Activated gamma-delta T cell (primary cell): Measurements from ENCODE around the gene MNAT1.
"Not testable (repeated sequence)": the region's sequence is repeated elsewhere in the genome, so short reads cannot be mapped to it uniquely, and the experiment has no call there.

Source experiments
- DNase-seq: peaks from one replicate; lab custom pipeline; 2025; lab: John Stamatoyannopoulos, UW
- total RNA-seq, 2 donors: gene quantifications; one replicate each; lab custom pipeline; 2026; lab: John Stamatoyannopoulos, UW

The MNAT1 gene
- total RNA-seq: 14.9 to 18.7 reads per million in 2 donors

DNA sequence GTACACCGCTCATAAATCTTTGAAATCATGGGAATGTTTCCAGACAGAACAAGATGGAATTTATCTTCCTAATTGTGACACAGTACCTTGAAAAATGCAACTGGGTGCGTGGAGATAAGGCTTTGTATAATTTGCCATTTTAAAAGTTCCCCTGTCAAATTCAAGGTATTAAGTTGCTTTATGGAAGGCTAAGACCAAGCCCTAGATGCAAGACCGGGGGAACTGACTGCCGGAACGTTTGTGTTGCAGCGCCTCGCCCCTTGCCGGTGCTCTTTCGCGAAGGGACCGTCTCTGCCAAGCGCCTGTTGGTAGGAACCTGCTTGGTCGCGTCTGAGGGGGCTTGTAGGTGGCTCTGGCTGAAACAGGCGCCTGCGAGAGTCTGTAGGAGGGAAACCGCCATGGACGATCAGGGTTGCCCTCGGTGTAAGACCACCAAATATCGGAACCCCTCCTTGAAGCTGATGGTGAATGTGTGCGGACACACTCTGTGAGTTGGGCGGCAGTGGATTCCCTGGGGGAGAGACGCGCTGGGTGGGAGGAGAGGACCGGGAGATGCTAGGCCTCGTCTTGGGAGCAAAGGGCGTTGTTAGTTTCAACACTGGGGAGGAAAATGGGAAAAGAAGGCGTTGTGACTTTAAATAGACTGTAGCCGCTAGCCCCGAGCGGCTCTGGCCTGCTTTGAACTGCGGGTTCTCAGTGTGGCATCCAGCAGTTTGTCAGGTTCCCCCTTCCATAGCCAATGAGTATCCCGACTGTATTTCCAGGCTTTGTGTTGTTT lies at the start of gene MNAT1:
Gene MNAT1 (plus strand): TSS at position 297 of the 778 bp plus-strand sequence. CDS start 102 bp downstream, at position 399.
- DNase-seq: peak; percentile 28

DNA sequence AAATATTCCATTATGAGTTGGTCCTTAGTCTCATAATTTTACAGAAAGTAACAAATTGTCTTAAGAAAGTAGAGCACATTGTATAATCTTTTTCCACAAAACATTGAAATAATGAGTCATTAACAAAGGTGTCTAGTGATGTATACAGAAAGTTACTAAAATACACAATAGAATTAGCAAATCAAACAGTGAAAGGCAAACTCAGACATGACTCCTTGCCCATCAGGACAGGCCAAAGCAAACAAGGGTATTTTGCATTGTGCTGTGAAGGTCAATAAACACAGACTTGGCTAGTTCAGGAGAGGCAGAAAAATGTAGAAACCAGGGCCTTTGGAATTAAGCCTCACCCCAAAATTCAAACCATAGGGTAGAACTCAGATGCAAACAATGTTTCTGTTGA lies 47.7 kb upstream of the MNAT1 start:
- DNase-seq: no peak

DNA sequence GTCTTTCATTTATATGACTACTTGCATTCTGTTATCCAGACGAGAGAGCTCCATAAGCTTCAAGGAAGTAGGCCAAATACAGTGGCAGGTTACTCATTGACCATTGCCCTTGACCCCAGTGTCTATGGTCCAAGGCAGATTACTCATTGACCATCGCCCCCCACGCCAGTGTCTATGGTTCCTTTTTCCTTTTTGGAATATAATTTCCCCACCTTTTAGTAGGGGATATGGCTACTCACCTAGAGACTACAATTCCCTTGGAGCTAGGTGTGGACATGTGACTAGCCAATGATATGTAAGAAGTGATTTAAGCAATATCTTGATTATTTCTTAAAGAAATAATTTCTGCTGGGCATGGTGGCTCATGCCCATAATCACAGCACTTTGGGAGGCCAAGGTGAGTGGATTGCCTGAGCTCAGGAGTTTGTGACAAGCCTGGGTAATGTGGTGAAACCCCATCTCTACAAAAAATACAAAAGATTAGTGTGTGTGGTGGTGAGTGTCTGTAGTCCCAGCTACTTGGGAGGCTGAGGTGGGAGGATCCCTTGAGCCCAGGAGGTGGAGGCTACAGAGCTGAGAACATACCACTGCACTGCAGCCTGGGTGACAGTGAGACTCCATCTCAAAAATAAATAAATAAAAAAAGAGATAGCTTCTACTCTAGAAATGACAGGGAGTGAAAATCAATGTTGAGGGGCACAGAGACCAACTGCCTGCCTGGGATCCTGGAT lies 43.0 kb upstream of the MNAT1 start:
- DNase-seq: no peak

DNA sequence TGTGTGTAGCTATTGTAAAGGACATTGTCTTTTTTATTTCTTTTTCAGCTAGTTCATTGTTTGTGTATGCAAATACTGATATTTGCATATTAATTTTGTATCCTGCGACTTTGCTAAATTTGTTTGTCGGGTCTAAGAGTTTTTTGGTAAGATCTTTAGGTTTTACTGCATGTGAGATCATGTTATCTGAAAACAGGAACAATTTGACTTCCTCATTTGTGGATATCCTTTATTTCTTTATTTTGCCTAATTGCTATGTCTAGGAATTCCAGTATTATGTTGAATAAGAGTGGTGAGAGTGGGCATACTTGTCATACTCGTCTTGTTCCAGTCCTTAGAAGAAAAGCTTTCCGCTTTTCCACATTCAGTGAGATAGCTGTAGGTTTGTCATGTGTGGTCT lies 39.2 kb upstream of the MNAT1 start:
- DNase-seq: no peak

DNA sequence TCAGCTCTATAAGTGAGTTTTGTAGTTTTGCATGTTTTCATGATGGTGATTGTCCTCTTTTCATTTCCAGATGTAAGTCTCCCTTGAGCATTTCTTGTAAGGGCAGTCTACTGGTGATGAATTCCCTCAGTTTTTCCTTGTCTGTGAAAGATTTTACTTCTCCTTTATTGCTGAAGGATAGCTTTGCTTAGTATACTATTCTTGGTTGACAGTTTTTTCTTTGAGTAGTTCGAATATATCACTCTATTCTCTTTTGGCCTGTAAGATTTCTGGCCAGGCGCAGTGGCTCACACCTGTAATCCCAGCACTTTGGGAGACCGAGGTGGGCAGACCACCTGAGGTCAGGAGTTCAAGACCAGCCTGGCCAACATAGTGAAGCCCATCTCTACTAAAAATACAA lies 34.0 kb upstream of the MNAT1 start:
- no peak for DNase-seq

DNA sequence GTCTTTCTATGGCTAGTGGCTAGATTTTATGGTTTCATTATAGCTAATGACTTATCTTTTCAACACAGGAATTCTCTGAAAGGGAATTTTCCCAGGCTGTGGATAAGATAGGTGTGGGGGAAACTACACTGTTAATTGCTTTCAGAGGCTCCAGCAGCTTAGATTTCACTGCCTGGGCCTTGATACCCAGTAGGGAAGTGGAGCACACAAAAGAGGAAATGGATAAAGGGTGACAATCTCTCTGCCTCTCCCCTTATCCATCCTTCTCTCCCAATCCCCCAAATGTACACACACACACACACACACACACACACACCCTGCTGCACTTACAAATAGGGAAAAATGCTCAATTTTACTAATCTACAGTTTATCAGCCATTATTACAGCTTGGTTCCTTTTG lies 29.5 kb upstream of the MNAT1 start:
- DNase-seq: no peak

DNA sequence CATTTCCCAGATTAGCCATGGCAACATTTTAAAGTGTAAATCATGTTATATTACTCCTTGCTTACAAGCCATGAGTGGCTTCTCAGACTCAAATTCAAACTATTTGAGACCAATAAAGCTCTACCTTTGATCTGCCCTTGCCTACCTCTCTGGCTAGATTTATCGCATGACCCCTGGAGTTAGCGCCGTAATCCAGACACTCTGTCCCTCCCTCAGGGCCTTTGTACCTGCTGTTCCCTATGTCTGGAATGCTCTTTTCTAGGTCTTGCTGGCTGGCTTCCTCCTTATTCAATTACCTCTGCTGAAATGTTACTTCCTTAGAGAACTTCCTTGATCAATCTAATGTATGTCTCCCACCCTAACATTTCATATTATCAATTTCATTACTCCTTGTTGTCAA lies 26.7 kb upstream of the MNAT1 start:
- DNase-seq: no peak

DNA sequence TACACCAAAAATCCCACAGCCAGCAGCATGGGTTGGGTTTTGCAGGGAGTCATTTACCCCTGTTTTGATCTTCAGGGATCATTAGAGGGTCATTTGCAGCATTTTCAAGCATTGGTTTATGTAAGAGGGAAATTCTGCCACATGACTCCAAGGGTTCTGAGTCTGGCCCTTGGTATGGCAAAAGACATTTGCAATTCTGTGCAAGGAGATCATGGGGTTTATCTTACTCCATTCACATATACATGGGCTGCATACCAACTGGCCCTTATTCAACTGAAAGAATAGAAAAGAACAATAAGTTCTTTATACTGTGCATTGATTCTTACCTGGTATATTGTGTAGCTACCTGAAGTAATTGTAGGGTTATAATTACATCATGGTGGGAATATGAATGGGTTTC lies 24.1 kb upstream of the MNAT1 start:
- DNase-seq: no peak

DNA sequence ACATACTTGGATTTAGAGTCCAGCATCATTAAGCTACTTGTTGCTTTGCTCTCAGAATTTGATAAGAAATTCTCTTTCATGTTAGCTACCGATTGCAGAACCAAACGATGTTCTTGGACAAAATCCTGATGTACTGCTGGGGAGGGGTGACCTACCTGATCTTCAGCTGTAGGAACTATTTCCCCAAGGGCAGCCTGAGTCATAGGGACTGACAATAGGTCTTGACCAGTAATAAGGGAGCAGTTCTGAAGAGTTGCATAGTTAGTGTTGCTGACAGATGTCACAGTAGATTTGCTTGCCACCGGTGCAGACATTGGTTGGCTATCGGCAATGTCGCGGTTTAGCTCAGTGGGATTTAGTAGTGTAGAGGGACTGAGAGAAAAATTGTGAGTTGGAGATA lies 21.0 kb upstream of the MNAT1 start:
- DNase-seq: no peak

DNA sequence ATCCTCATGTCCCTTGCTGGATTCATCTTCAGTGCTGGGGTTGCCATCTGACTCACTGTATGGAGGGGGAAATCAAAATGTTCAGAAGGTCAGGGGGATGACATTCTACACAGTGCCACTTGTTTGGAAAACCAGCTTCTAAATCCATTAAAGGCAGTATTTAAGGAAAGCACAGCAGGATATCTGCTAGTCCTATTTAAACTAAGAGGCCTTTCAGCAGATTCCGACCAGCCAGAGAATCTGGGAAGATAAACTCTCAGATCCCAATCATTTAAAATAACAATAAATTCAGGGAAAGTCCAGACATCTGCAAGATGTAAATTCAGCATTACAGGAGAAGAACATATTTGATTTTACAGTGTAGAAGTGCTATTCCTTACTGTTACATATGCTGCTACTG lies 14.2 kb upstream of the MNAT1 start:
- no peak for DNase-seq

DNA sequence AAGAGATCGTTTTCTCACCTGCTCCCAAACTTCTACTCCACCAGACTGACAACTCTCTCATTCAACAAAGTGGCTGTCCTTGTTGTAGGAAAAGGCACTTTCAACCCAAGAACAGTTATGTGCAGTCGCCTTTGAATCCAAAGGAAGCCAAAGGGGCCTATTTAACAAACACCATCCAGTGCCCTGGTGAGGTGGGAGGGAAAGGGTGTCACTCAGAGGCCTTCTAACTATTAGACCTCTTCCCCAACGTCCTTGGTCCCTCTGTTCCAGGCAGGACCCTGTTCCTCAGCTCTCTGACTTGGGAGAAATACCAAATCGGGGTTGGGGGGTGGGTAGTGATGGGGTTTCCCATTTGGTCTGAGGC lies 13.6 kb upstream of the MNAT1 start:
- DNase-seq: no peak

DNA sequence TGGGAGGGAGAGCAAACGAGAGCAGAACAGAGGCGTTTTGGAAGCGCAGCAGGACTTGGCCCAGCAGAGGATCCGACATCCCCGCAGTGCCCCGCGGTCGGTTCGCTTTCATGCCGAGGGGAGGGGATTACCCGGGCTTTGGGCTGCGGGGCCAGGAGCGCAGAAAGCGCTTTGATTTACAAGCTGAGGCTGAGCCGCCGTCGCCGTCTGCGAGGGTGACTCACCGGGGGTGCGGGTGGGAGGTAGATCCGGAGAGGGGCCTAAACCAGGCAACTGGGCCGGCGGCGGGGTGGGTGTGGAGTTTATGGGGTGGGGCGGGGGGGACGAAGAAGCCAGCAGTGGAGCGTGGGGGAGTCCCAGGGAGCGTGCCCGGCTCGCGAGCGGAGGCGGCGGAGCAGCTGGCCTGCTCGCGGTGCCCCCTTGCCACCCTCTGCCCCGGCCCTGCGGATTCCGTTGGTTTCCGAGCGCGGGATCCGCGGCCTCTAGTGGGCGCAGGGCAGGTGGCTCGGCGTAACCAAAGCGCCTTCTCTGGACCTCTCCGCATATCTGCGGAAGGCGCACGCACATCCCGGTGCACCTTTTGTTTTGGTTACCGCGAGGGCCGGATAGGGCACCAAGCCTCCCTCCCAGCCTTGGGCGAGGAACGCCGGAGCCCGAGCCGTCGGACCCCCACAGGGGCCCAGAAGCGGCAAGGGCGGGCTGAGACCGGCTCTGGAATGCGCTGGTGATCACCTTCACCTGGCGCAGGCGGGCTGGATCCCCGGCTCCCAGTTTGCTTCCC lies 13.0 kb upstream of the MNAT1 start:
- peak; percentile 53 for DNase-seq

DNA sequence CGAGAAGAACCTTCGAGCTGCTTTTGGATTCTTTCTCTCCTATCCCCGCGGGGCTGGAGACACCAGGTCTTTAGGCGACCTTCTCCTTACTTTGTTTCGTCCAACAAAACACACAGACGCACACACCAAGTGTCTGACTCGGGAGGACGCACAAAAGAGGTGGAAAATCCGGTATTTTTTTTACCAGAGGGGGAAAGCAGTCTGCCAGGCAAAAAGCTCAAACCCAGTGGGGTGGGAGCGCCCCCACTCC lies 12.5 kb upstream of the MNAT1 start:
- DNase-seq: no peak

DNA sequence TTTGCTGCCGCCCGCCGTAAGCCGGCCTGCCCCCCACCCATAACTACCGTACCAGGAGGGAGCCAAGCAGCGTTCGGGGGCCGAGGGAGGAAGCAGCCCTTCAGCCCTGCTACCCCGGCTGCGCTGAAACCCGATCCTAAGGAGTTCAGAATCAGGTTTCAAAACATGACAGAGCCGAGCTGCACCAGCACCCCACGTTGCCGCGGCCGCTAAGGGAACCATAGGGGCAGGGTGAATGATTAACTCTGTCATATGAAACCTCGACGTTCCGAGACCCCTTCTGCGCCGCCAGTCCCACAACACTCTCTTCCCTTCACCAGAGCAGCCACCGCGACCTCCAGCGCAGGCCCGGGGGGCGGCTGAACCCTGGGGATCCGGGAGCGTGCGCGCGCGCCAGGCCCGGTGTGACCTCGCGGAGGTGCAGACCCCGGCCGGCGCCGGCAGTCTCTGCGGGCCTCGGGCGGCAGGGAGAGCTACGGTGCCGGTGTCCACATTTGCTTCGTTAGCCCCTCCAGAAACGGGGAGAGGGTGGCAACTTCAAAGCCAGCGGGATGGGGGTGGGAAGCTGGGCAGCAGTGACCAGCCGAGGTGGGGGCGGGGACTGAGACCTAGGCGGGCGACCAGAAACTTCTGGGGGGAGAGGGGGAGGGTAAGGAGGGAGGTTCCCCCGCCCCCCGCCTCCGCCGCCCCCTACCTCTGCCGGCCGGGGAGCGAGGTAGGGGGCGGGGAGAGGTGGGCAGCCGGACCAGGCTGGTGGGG lies 12.0 kb upstream of the MNAT1 start:
- no peak for DNase-seq

DNA sequence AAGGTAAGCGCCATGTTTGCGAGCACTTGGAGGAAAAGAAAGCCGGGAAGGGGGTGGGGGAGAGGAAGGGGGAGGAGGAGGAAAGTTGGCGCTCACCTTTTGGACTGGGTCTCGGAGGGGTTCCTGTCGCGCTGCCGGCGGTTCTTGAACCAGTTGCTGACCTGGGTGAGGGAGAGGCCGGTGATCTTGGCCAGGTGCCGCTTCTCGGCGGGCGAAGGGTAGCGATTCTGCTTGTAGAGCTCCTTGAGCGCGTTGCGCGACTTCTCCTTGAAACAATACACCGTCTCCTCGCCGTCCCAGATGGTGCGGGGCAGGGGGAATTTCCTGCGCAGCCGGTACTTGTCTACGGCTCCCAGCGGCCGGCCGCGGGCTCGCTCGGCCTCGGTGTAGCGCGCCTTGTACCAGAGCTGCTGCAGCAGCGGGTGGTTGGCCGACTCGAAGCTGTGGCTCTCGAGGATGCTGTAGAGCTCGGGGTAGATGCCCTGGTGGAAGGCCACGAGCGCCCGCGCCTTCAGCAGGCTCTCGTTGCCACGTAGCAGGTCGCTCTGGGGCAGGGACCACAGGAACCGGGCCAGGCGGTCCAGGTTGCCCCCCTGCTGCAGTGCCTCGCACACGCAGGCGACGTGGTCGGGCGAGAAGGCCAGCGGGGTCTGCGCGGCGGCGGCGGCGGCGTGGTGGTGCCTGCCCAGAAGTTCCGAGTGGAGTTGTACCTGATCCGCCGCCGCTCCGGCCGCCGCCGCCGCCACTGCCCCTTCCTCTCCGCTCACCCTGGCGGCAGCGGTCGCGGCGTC lies 11.2 kb upstream of the MNAT1 start:
- DNase-seq: no peak

DNA sequence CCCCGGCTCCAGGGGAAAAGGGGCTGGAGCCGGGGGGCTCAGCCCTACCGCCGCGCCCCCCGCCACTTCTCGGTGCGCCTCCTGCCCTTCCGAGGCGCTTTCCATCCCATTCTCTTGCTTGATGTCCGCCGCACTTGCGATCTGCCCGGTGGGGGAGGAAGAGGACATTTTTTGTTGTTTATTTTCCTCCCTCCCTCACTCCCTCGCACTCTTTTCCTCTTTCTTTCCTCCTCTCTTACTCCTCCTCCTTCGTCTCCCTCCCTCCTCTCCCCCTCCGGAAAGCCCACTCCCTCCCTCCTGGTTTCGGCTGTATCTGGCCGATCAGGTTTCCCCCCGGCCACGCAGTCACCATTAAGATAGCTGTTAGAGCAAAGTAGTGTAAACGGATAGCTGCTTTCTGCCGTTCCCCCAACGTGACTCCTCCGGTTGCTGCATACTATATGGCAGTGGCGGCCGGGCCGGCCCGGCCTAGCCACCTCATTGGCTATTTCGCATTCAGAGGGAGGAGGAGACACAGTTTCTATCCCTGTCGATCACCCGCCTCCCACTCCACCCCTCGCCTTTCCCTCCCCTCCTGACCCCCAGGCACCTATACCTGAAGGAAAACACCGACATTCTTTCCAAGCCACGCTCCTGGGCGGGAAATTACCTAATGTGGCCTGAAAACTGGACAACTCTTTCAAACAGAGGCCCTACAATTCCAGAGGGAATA lies 10.5 kb upstream of the MNAT1 start, which contains the start of gene SIX4:
Gene SIX4 (minus strand): TSS at position 445 of the 712 bp plus-strand sequence. CDS start 277 bp downstream, at position 168.
- no peak for DNase-seq

DNA sequence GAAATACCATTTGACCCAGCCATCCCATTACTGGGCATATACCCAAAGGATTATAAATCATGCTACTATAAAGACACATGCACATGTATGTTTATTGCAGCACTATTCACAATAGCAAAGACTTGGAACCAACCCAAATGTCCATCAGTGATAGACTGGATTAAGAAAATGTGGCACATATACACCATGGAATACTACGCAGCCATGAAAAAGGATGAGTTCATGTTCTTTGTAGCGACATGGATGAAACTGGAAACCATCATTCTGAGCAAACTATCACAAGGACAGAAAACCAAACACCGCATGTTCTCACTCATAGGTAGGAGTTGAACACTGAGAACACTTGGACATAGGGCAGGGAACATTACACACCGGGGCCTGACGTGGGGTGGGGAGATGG lies 3.3 kb upstream of the MNAT1 start:
- not testable (repeated sequence) for DNase-seq

DNA sequence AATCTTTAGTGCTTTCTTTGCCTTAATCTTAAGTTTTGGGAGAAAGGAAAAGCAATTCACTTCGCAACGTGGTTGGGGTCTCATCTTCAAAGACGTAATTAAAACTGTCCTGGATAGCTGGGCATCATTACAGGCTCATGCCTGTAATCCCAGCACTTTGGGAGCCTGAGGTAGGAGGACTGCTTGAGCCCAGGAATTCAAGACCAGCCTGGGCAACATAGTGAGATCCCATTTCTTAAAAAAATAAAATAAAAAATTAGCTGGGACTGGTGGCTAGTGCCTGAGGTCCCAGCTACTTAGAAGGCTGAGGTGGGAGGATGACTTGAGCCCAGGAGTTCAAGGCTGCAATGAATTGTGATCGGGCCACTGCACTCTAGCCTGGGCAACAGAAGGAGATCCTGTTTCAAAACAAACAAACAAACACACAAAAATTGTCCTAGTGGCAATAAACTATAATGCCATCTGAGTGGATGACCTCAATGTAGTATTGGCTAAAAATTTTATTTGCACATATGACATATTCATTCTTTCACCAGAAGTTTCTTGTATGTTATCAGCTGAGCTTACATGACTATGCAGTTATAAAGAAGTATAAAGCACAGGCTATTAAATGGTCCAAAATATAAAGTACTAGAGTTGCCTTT lies 1.6 kb upstream of the MNAT1 start:
- no peak for DNase-seq

DNA sequence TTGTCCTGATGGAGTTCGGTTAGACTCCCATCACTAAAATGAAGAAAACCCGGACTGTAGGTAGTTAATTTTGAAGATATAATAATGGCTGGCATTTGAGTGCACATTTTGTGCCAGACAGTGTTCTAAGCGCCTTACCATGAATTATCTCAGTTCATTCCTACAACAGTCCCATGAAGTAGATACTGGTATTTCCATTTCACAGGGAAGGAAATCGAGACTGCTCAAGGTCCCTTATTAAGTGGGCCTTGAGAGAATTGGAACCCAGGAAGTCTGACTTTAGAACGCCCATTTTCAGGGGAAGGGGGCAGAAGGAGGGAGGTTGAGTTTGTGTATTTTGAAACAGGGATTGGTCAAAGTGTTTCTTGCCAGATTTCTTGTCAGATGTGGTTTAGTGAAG lies 855 bp downstream of the MNAT1 start:
- DNase-seq: no peak

DNA sequence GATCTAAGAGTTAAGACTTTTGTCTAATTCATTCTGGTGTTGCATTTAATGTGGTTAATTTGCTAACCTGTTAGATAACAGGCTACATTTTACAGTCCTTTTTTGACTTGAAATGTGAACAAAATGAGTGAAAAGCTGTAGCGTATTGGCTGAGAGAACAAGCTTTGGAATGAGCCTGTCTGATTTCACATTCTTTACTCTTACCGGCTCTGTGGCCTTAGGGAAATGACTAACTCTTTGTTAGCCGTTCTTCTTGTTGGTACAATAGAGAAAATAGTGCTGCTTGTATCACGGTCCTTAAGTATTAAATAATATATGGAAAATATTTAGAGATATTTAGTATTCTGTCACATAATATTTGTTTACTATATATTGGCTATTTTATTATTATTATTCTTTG lies 1.9 kb downstream of the MNAT1 start:
- no peak for DNase-seq
